Psoas muscle (tissue), 8 donors: ENCODE data around the gene GLP1R. TPM values are rescaled to one million over a fixed set of nuclear protein-coding genes. Genes with fewer than 3 reads are reported as not detected.

ENCODE experiments used
- ATAC-seq, 4 donors: fragments of 200-7000 bp; cut with Tn5 transposase; one replicate each; pipeline ENCODE4 v1.9.1; 2020; ENCODE audit warnings: moderate library complexity in 3 of 4, mild to moderate bottlenecking in 2 of 4
- DNase-seq, 2 donors: peaks; one replicate each; pipeline ENCODE4 v3.0.0-alpha.2; 2020
- H3K27ac ChIP-seq: fragments of 200-600 bp; one replicate; pipeline ENCODE4 v1.8.0; 2022
- H3K27me3 ChIP-seq, 3 donors: fragments of 200-600 bp in 1 of 3; one replicate each; pipeline versions ENCODE4 v1.6.1 to v1.8.0; 2013 to 2022; ENCODE audit warnings: low read length in 2 of 3, mild to moderate bottlenecking in 2 of 3, moderate library complexity in 1 of 3; ENCODE audit not compliant: insufficient read depth in 3 of 3
- H3K36me3 ChIP-seq, 2 donors: fragments of 200-600 bp in 1 of 2; one replicate each; pipeline versions ENCODE4 v1.6.1 to v1.8.0; 2013 to 2022; ENCODE audit warnings: low read depth in 1 of 2, mild to moderate bottlenecking in 1 of 2, moderate library complexity in 1 of 2; ENCODE audit not compliant: insufficient read depth in 1 of 2
- H3K4me1 ChIP-seq: fragments of 200-600 bp; one replicate; pipeline ENCODE4 v1.8.0; 2022
- H3K4me3 ChIP-seq: fragments of 200-600 bp; one replicate; pipeline ENCODE4 v1.8.0; 2022; ENCODE audit warnings: mild to moderate bottlenecking
- H3K9me3 ChIP-seq: fragments of 200-600 bp; one replicate; pipeline ENCODE4 v1.8.0; 2022
- CTCF ChIP-seq: fragments of 200-600 bp; IDR thresholded peaks from one replicate; pipeline ENCODE4 v1.8.0; 2022; ENCODE audit warnings: antibody characterized with exemption
- WGBS, 3 donors: extraction: QIAGEN DNeasy Blood & Tissue Kit; methylation state at CpG; one replicate each; pipeline versions ENCODE4 v1.1.6 to v1.1.7; 2013; 5-methylcytosine and 5-hydroxymethylcytosine counted together
- intact Hi-C, 2 donors: fragments of 100-400 bp; cut with DNase I; formaldehyde crosslinking; loops; one replicate each; pipeline versions ENCODE4 v1.11.0 to v1.14.2; 2022
- polyA plus RNA-seq, 3 donors: library from polyadenylated mRNA; stranded (reverse); fragments of 200-250 nt; gene quantifications; one replicate each; pipeline ENCODE4 v1.2.3, GENCODE V29; 2013
- total RNA-seq, 4 donors: library from RNA; stranded (reverse); fragmentation: NEBNext Ultra II Directional in 2 of 4; extraction: Animal tissue kit (Norgen Biotek cat#: 25700) in 2 of 4; gene quantifications; one replicate each; pipeline versions ENCODE4 v1.2.1 to v1.2.4, GENCODE V29; 2021 to 2023
- donor health status: healthy with polysubstance abuse.
- donor health status: DM: no; HTN: no; CAD: no; lungs with moderate emphysema.
- donor health status: Bipolar disorder and iron deficiency.
- donor health status: healthy.
- donor health status: DM: yes; HTN: yes; CAD: no.
- donor health status: DM: no; HTN: no; CAD: no.
- donor health status: DM: no; HTN: no; CAD: no.
- donor health status: DM: yes; HTN: yes; CAD: no.

GLP1R gene
- total and polyA plus RNA-seq, 7 donors, result not detected

GRCh38 chr6:39075807-39076622, 27.4 kb downstream of the GLP1R start:
- Histone ChIP-seq H3K27ac (no peak overlapping the region), H3K27me3 (no peaks in the 10 kb centered on the region), H3K36me3 (no peaks in the 10 kb centered on the region), H3K4me3 (no peak overlapping the region), H3K9me3 (no peaks in the 10 kb centered on the region), H3K4me1 (no peaks in the 10 kb centered on the region)
- no peak for ATAC-seq
- WGBS, 3 donors, result 77 to 86% (median 84%) methylated on average over 11 of the region's 11 CpGs
- no peak for TF ChIP-seq CTCF
- intact Hi-C loops, result no loop called here
- DNase-seq, result no peak

DNA sequence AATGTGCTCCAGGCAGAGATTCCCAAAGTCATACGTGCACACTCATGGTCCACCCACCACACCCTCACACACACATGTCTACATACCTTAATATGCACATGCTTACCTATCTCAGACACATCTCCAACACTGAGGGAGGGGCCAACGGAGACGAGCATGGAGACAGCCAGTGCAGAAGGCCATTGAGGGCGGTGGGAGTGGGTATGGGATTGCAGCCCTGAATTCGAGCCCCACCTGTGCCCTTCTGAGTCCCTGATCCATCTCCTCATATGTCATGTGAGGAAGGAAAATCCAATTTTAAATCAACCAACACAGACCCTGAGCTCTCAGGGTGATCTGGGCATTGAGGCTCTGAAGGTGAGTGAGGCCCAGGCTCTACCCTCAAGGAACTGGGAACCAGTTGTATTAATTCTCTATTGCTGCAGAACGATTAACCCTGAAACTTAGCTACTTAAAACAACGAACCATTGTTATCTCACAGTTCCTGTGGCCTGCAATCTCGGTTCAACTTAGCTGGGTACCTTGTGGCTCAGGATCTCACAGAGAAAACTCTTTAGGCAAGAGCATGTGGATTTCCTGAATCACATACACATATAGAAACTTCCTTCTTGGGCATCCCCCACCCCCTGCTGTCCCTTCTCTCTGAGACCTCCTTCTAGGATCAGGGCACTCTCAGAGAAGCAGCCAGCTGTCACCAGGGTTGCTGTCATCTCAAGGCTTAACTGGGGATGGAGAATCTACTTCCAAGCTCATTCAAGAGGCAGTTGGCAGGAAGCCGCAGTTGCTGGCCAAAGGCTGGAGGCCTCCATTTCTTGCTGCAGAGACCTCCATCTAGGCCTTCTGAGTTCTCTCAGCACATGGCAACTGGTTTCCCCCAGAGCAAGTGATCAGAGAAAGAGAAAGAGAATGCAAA, 28.3 kb downstream of the GLP1R start:
- intact Hi-C loops, result no loop called here
- no peak overlapping the region for H3K27ac ChIP-seq
- no peaks in the 10 kb centered on the region for H3K9me3 ChIP-seq

GRCh38 chr6:39077882-39078594, 29.5 kb downstream of the GLP1R start:
- Histone ChIP-seq H3K27me3 (no peaks in the 10 kb centered on the region), H3K4me3 (no peak overlapping the region), H3K36me3 (no peaks in the 10 kb centered on the region), H3K4me1 (no peaks in the 10 kb centered on the region), H3K27ac (no peak overlapping the region), H3K9me3 (no peaks in the 10 kb centered on the region)
- 78 to 90% (median 85%) methylated on average over 11 of the region's 11 CpGs for WGBS, 3 donors
- no peak for DNase-seq
- intact Hi-C loops, result no loop called here
- no peak for ATAC-seq
- TF ChIP-seq CTCF, result no peak

More for the DNA sequence above, 28.3 kb downstream of the GLP1R start:
- DNase-seq (no peak), ATAC-seq (no peak)
- Histone ChIP-seq H3K36me3 (no peaks in the 10 kb centered on the region), H3K4me1 (no peaks in the 10 kb centered on the region), H3K27me3 (no peaks in the 10 kb centered on the region), H3K4me3 (no peak overlapping the region)
- TF ChIP-seq CTCF, result no peak
- 76 to 81% (median 79%) methylated on average over 9 of the region's 9 CpGs for WGBS, 3 donors

GRCh38 chr6:39078695-39079094, 30.1 kb downstream of the GLP1R start:
- no peaks in the 10 kb centered on the region for H3K27me3 ChIP-seq
- no peaks in the 10 kb centered on the region for H3K9me3 ChIP-seq
- H3K4me1 ChIP-seq, result no peaks in the 10 kb centered on the region
- no peak overlapping the region for H3K4me3 ChIP-seq
- intact Hi-C loops, result no loop called here
- ATAC-seq (no peak), DNase-seq (no peak)
- 62 to 92% (median 79%) methylated on average over 3 of the region's 3 CpGs for WGBS, 3 donors
- no peaks in the 10 kb centered on the region for H3K36me3 ChIP-seq
- H3K27ac ChIP-seq, result no peak overlapping the region
- TF ChIP-seq CTCF, result no peak
